Measurements from ENCODE around the gene MET.

- no peak for TF ChIP-seq POLR2AphosphoS2 (conservative IDR thresholded peaks at IDR 0.05; ENCODE audit: low read length)
- TF ChIP-seq RCOR1 (IDR thresholded peaks at IDR 0.05; ENCODE audit: low read depth, low read length), result no peak
- TF ChIP-seq CTCF (IDR thresholded peaks at IDR 0.05), result no peak
- TF ChIP-seq POLR2A (IDR thresholded peaks at IDR 0.05; ENCODE audit: low read length), result no peak
Observed at GRCh38 chr7:116811768-116812167, 139.8 kb downstream of the MET start.

Measured in A549 (cell line).